HL-60 (cell line): ENCODE measurements around the gene HAT1.
"Not testable (repeated sequence)": the region's sequence is repeated elsewhere in the genome, so short reads cannot be mapped to it uniquely, and the experiment has no call there.

Source experiments
- DNase-seq, 2 experiments: peaks; one replicate each; pipeline ENCODE4 v3.0.0-alpha.2; 2010 to 2020; ENCODE audit warnings: low read depth in 1 of 2, low spot score in 1 of 2
- H3K27ac ChIP-seq: fragments of 250-450 bp; sonication (Bioruptor Pico); replicated peaks from 2 replicates; pipeline ENCODE4 v1.5.1; 2020; ENCODE audit warnings: mild to moderate bottlenecking, moderate library complexity
- H3K27me3 ChIP-seq: fragments of 250-450 bp; sonication (Bioruptor Pico); 2 replicates; pipeline ENCODE4 v1.5.1; 2021; ENCODE audit warnings: mild to moderate bottlenecking, moderate library complexity; ENCODE audit not compliant: insufficient read depth, poor library complexity, severe bottlenecking
- H3K4me3 ChIP-seq: replicated peaks from 2 replicates; pipeline ENCODE4 v1.5.1; 2011; ENCODE audit warnings: mild to moderate bottlenecking, control low read depth, low read length; ENCODE audit not compliant: insufficient read depth
- GABPA ChIP-seq: IDR thresholded peaks from 2 replicates; pipeline ENCODE4 v1.6.1; 2012; ENCODE audit warnings: low read depth
- POLR2AphosphoS5 ChIP-seq: IDR thresholded peaks from 2 replicates; pipeline ENCODE4 v1.6.1; 2012; ENCODE audit warnings: low read depth
- SPI1 ChIP-seq: IDR thresholded peaks from 2 replicates; pipeline ENCODE4 v1.6.1; 2012; ENCODE audit warnings: low read depth, mild to moderate bottlenecking, borderline replicate concordance
- TF ChIP-seq, protein P1 (sequence below): IDR thresholded peaks from 2 replicates; pipeline ENCODE4 v1.6.1; 2012; ENCODE audit warnings: low read depth; ENCODE audit not compliant: insufficient replicate concordance
- TF ChIP-seq, protein P2 (sequence below): IDR thresholded peaks from one replicate; pipeline ENCODE4 v1.5.1; 2011; ENCODE audit warnings: low read length, control low read depth, inconsistent platforms; ENCODE audit not compliant: insufficient read depth

Gene HAT1

GRCh38 chr2:171968509-171968908, 46.2 kb downstream of the HAT1 start:
- DNase-seq: no peak
- H3K27ac ChIP-seq: no peak overlapping the region
- TF ChIP-seq, protein P1, sequence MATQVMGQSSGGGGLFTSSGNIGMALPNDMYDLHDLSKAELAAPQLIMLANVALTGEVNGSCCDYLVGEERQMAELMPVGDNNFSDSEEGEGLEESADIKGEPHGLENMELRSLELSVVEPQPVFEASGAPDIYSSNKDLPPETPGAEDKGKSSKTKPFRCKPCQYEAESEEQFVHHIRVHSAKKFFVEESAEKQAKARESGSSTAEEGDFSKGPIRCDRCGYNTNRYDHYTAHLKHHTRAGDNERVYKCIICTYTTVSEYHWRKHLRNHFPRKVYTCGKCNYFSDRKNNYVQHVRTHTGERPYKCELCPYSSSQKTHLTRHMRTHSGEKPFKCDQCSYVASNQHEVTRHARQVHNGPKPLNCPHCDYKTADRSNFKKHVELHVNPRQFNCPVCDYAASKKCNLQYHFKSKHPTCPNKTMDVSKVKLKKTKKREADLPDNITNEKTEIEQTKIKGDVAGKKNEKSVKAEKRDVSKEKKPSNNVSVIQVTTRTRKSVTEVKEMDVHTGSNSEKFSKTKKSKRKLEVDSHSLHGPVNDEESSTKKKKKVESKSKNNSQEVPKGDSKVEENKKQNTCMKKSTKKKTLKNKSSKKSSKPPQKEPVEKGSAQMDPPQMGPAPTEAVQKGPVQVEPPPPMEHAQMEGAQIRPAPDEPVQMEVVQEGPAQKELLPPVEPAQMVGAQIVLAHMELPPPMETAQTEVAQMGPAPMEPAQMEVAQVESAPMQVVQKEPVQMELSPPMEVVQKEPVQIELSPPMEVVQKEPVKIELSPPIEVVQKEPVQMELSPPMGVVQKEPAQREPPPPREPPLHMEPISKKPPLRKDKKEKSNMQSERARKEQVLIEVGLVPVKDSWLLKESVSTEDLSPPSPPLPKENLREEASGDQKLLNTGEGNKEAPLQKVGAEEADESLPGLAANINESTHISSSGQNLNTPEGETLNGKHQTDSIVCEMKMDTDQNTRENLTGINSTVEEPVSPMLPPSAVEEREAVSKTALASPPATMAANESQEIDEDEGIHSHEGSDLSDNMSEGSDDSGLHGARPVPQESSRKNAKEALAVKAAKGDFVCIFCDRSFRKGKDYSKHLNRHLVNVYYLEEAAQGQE: no peak
- TF ChIP-seq GABPA: no peak
- TF ChIP-seq SPI1: no peak
- TF ChIP-seq, protein P2, sequence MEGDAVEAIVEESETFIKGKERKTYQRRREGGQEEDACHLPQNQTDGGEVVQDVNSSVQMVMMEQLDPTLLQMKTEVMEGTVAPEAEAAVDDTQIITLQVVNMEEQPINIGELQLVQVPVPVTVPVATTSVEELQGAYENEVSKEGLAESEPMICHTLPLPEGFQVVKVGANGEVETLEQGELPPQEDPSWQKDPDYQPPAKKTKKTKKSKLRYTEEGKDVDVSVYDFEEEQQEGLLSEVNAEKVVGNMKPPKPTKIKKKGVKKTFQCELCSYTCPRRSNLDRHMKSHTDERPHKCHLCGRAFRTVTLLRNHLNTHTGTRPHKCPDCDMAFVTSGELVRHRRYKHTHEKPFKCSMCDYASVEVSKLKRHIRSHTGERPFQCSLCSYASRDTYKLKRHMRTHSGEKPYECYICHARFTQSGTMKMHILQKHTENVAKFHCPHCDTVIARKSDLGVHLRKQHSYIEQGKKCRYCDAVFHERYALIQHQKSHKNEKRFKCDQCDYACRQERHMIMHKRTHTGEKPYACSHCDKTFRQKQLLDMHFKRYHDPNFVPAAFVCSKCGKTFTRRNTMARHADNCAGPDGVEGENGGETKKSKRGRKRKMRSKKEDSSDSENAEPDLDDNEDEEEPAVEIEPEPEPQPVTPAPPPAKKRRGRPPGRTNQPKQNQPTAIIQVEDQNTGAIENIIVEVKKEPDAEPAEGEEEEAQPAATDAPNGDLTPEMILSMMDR: no peak
- TF ChIP-seq POLR2AphosphoS5: no peak
- no peak overlapping the region for H3K4me3 ChIP-seq
- no peaks in the 10 kb centered on the region for H3K27me3 ChIP-seq

- Histone ChIP-seq H3K27ac (no peak overlapping the region), H3K4me3 (no peak overlapping the region), H3K27me3 (no peaks in the 10 kb centered on the region)
- TF ChIP-seq GABPA: no peak
- no peak for TF ChIP-seq SPI1
- TF ChIP-seq POLR2AphosphoS5: no peak
- TF ChIP-seq, protein P2: no peak
- TF ChIP-seq, protein P1: no peak
- DNase-seq: no peak
These were observed 50.2 kb downstream of the HAT1 start for GRCh38 chr2:171972329-171972982.

DNA sequence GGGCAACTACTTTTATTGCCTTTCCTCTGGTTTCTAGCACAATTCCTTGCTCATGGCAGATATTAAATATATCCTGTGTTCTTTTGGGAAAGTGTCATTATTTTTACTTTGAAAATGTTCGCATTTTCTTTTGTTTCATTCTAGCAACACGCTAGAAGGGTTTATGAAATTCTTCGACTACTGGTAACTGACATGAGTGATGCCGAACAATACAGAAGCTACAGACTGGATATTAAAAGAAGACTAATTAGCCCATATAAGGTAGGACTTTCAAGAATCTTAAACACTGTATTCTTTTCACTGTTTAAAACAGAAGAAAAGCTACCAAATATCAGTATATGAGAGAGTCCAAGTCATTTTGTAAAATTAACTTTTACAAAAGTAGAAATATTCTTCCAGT, 56.8 kb downstream of the HAT1 start:
- H3K4me3 ChIP-seq: no peak overlapping the region
- no peak for DNase-seq
- no peak for TF ChIP-seq SPI1
- TF ChIP-seq, protein P1: no peak
- TF ChIP-seq, protein P2: no peak
- no peak for TF ChIP-seq GABPA
- no peak overlapping the region for H3K27ac ChIP-seq
- no peaks in the 10 kb centered on the region for H3K27me3 ChIP-seq

DNA sequence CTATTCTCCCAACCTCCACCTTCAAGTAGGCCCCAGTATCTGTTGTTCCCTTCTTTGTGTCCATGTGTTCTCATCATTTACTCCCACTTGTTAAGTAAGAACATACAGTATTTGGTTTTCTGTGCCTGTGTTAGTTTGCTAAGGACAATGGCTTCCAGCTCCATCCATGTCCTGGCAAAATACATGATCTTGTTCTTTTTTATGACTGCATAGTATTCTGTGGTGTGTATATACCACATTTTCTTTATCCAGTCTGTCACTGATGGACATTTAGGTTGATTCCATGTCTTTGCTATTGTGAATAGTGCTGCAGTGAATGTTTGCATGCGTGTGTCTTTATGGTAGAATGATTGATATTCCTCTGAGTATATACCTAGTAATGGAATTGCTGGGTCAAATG, 61.7 kb downstream of the HAT1 start:
- H3K27ac ChIP-seq: peak overlapping the region; percentile 43
- H3K4me3 ChIP-seq, DNase-seq, H3K27me3 ChIP-seq: not testable (repeated sequence)
